Measurements from ENCODE around the gene CLN5. TPM values are rescaled to one million over a fixed set of nuclear protein-coding genes. Genes with fewer than 3 reads are reported as not detected.

CLN5 gene
- total and polyA plus RNA-seq, 2 of the 13 experiments (the other 11 are each of a cell fraction or from before 2014, with no cell fraction given) = 10.1 to 13.7 TPM

DNA sequence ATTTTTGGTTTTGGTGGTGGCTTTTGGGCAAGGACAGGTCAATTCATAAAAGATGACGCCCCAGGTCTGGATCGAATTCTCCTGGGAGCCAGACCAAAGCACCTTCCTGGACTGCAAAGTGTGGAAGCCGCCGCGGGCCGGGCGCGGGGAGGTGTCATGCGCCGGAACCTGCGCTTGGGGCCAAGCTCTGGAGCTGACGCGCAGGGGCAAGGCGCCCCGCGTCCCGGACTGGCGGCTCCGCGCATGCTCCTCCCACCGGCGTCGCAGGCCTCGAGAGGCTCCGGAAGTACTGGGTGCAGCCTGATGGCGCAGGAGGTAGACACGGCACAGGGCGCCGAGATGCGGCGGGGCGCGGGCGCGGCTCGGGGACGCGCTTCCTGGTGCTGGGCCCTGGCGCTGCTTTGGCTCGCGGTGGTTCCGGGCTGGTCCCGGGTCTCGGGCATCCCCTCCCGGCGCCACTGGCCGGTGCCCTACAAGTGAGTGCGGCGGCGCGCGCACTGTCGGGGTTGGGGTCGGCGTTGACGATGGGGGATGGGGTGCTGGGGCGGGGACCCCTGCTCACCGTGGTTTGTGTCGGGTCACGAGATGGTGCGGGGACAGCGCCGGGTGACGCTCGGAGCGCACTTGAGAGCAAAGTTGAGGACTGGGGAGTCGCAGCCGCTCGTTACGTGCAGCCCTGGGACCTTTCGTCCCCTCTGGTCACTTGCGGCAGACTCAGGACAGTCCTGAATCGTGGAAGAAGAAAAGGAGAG, at the start of gene CLN5 (continued):
- TF ChIP-seq SRSF4 (IDR thresholded peaks at IDR 0.05; ENCODE audit: low read depth, low read length, poor library complexity, severe bottlenecking) = no peak
- TF ChIP-seq PLRG1 (conservative IDR thresholded peaks at IDR 0.05) = no peak
- no peak for TF ChIP-seq ZBTB8A (CRISPR knock-in tag; IDR thresholded peaks at IDR 0.05; ENCODE audit: borderline replicate concordance, low read depth)
- TF ChIP-seq CBX2 (IDR thresholded peaks at IDR 0.05; ENCODE audit: low read depth, low read length) = no peak
- no peak for TF ChIP-seq CBX2 (CRISPR knock-in tag; IDR thresholded peaks at IDR 0.05; ENCODE audit: low read depth)
- peak; percentile 93; the same call in 1 of the 2 replicates for TF ChIP-seq ZFP36L1 (CRISPR knock-in tag; IDR thresholded peaks at IDR 0.05)
- no peak for TF ChIP-seq ZNF572 (CRISPR knock-in tag; IDR thresholded peaks at IDR 0.05)
- peak in 1 of 2 experiments; percentile 69; a peak in 1 of 4 replicates for TF ChIP-seq KLF16 (CRISPR knock-in tag; IDR thresholded peaks at IDR 0.05)
- no peak for TF ChIP-seq ZNF10 (CRISPR knock-in tag; IDR thresholded peaks at IDR 0.05; ENCODE audit: borderline replicate concordance, low read depth)
- no peak for TF ChIP-seq ADNP (CRISPR knock-in tag; IDR thresholded peaks at IDR 0.05)
- TF ChIP-seq SOX13 (IDR thresholded peaks at IDR 0.05) = no peak
- TF ChIP-seq SOX13 (CRISPR knock-in tag; conservative IDR thresholded peaks at IDR 0.05 in 1 of 2, IDR thresholded peaks at IDR 0.05 in 1 of 2) = no peak
- no peak for TF ChIP-seq NFIB (CRISPR knock-in tag; IDR thresholded peaks at IDR 0.05; ENCODE audit: borderline replicate concordance)
- no peak for TF ChIP-seq ZNF709 (CRISPR knock-in tag; IDR thresholded peaks at IDR 0.05)
- peak; percentile 25; the same call in 1 of the 2 replicates for TF ChIP-seq MIER3 (CRISPR knock-in tag; IDR thresholded peaks at IDR 0.05; ENCODE audit: borderline replicate concordance)
- TF ChIP-seq, protein P1, sequence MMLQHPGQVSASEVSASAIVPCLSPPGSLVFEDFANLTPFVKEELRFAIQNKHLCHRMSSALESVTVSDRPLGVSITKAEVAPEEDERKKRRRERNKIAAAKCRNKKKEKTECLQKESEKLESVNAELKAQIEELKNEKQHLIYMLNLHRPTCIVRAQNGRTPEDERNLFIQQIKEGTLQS (CRISPR knock-in tag; IDR thresholded peaks at IDR 0.05) = no peak
- TF ChIP-seq, protein P2, sequence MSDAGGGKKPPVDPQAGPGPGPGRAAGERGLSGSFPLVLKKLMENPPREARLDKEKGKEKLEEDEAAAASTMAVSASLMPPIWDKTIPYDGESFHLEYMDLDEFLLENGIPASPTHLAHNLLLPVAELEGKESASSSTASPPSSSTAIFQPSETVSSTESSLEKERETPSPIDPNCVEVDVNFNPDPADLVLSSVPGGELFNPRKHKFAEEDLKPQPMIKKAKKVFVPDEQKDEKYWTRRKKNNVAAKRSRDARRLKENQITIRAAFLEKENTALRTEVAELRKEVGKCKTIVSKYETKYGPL (CRISPR knock-in tag; IDR thresholded peaks at IDR 0.05) = 0 out of 2 replicates have a peak, but pooled peaks have one; percentile 14
- TF ChIP-seq, protein P3, sequence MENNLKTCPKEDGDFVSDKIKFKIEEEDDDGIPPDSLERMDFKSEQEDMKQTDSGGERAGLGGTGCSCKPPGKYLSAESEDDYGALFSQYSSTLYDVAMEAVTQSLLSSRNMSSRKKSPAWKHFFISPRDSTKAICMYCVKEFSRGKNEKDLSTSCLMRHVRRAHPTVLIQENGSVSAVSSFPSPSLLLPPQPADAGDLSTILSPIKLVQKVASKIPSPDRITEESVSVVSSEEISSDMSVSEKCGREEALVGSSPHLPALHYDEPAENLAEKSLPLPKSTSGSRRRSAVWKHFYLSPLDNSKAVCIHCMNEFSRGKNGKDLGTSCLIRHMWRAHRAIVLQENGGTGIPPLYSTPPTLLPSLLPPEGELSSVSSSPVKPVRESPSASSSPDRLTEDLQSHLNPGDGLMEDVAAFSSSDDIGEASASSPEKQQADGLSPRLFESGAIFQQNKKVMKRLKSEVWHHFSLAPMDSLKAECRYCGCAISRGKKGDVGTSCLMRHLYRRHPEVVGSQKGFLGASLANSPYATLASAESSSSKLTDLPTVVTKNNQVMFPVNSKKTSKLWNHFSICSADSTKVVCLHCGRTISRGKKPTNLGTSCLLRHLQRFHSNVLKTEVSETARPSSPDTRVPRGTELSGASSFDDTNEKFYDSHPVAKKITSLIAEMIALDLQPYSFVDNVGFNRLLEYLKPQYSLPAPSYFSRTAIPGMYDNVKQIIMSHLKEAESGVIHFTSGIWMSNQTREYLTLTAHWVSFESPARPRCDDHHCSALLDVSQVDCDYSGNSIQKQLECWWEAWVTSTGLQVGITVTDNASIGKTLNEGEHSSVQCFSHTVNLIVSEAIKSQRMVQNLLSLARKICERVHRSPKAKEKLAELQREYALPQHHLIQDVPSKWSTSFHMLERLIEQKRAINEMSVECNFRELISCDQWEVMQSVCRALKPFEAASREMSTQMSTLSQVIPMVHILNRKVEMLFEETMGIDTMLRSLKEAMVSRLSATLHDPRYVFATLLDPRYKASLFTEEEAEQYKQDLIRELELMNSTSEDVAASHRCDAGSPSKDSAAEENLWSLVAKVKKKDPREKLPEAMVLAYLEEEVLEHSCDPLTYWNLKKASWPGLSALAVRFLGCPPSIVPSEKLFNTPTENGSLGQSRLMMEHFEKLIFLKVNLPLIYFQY (CRISPR knock-in tag; IDR thresholded peaks at IDR 0.05; ENCODE audit: borderline replicate concordance) = no peak; the same call in none of the 2 replicates
- TF ChIP-seq ZKSCAN8 (CRISPR knock-in tag; IDR thresholded peaks at IDR 0.05; ENCODE audit: borderline replicate concordance) = no peak
- peak; percentile 17; the same call in 1 of the 2 replicates for TF ChIP-seq SP5 (CRISPR knock-in tag; IDR thresholded peaks at IDR 0.05; ENCODE audit: borderline replicate concordance, low read depth)
- TF ChIP-seq REXO4 (CRISPR knock-in tag; IDR thresholded peaks at IDR 0.05; ENCODE audit: borderline replicate concordance) = no peak
- TF ChIP-seq, protein P4, sequence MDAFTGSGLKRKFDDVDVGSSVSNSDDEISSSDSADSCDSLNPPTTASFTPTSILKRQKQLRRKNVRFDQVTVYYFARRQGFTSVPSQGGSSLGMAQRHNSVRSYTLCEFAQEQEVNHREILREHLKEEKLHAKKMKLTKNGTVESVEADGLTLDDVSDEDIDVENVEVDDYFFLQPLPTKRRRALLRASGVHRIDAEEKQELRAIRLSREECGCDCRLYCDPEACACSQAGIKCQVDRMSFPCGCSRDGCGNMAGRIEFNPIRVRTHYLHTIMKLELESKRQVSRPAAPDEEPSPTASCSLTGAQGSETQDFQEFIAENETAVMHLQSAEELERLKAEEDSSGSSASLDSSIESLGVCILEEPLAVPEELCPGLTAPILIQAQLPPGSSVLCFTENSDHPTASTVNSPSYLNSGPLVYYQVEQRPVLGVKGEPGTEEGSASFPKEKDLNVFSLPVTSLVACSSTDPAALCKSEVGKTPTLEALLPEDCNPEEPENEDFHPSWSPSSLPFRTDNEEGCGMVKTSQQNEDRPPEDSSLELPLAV (CRISPR knock-in tag; conservative IDR thresholded peaks at IDR 0.05; ENCODE audit: low read depth) = no peak
- TF ChIP-seq HIVEP1 (CRISPR knock-in tag; IDR thresholded peaks at IDR 0.05) = peak; percentile 38; the same call in 1 of the 2 replicates
- TF ChIP-seq SP140L (CRISPR knock-in tag; IDR thresholded peaks at IDR 0.05; ENCODE audit: borderline replicate concordance) = no peak

Measured in HepG2 (cell line).